Stimulated activated naive CD4-positive, alpha-beta T cell (primary cell): ENCODE results near the gene PES1.
"Not testable (repeated sequence)": the region's sequence is repeated elsewhere in the genome, so short reads cannot be mapped to it uniquely, and the experiment has no call there.

Experiments
- DNase-seq, 6 experiments: peaks; one replicate each; lab custom pipeline; 2025; lab: John Stamatoyannopoulos, UW

PES1 gene

DNA sequence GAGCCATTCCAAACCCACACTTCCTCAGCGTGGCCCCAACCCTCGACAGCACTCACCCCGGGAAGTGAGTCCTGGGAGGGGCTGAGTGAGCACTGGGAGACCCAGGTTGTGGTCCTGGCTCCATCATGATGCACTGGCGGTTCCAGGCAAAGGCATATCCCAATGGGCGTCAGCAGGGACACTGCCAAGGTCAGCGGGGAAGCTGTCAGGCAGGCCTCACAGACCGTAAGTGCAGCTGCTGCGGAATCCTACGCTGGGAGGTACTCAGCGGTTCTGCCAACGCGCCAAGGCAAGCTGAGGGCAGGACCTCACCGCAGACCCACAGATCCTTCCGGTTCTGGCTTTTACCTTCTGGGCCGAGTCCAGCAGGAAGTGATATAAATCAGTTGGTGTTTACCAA lies 15.9 kb downstream of the PES1 start:
- DNase-seq: no peak

DNA sequence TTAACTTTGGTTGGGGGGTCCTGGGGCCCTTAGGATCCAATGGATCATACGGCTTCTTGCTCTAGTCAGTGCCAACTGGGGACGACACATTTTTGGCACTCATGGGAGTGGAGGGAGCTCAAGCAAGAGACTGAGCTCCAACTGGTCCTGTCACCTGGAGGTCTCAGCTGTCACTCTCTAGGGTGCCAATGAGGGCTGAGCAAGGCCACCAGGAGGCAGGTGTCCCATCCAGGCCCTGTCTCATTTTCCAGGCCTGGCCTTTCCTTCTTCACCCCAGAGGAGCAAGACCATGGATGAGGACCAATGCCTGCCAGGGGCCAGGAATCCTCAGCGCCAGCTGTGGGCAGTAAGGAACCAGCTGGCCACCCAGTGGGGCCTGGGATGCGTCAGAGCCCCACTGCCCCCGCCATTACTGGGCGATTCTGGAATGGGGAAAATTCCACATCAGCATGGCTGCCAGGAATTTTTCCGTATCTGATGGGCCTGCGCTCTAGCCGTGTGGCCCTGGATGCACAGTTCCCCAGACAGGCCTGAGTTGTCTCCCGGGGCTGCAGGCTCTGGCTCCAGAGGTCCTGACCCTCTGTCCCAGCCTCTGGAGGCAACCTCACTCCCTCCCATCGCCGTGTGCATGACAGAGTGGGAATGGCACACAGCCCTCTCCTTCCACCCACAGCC lies 16.6 kb downstream of the PES1 start:
- DNase-seq: no peak

DNA sequence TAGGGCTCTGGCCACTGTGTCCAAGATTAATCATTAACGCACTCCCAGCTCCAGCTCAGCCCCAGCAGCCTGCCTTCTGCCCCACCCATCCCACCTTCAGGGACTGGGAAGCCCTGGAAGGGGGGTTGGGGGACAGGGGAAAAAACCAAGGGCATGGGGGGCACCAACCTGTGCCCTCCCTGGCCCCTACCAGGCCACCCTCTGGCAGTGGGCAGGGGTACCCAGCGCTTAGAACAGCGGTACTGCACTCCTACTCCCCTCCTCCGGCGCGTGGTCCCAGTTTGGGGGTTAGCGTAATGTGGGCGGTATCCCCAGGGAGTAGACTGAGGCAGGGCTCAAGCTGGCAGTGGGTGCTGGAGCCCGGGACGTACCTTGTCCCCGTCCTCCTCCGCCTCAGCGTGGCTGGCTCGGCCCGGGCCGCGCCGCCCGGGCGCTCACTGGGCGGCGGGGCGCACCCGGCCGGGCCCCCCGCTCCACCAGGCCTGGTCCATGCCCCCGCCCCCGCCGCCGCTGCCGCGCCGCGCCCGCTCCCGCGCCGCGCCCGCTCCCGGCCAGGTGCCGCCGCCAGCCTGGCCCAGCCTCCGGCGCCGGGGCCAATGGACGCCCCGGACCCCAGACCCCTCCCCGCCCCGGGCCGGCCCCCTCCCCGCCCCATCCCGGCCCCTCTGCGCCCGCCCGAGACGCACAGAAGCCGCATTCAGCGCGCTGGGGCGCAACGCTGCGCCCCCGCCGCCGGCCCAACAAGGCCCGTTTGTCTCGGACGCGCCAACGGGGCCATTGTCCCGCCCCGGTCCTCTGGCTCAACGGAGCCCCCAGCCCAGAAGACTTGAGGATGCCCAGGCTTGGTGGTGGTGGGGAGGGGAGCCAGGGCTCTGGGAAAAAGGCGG lies 17.4 kb downstream of the PES1 start, which contains the start of gene GAL3ST1:
TSS of gene GAL3ST1 (minus strand) at position 571 of the 887 bp plus-strand sequence. CDS start 17,273 bp downstream, outside the sequence.
- no peak for DNase-seq

DNA sequence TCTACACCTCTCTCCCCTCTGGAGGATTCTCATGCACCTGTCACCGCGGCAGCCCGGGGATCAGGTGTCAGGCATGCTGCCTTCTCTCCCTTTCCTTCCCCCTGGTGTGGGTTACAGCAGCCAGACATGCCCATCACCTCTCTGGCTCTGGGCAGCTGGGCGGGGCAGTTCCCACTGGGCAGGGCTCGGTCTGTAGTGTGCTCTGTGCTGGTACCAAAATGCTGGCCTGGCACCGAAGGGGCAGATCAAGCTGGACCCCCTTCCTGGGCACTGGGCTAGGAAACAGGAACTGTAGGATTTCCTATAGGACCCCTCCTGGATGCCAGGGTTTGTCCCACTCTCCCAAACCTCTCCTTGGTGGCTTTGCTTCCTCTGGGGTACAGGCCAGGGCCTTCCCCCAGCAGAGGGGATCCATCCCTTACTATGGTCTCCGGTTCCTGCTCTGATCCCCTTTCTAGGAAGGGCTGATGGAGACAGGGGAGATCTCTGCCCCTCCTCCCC lies 18.1 kb downstream of the PES1 start:
- no peak for DNase-seq

DNA sequence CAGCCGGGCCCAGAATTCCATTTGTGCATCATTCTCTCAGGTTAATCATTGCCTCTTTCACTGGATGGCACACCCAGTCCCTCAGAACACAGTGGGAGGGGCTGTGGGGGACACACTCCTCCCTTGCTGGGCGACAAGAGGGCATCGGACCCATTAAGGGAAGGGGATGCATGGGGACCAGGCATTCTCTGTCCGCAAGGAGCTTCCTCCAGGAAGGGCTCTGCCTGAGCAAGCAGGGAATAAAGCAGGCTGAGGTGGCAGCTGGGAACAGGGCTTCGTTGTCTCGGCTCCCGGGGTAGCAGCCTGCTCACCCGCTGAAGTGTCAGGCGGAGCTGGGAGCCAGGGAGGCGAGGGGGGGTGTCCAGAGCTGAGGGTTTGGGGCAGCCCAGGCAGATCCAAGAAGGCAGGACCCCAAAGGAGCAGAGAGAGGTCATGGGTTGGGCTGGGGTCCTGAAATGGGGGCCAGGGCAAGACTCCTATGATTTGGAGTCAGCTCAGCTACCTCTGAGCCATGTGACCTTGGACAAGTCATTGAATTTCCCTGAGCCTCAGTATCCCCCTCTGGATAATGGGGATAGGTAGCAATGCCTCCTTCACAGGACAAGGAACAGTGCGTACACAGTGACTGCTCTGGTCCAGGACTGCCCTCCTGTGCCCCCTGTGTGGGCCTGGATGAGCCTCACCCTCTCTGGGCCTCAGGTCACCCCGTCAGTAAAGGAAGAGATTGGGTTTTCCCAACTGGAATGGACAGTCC lies 18.7 kb downstream of the PES1 start:
- DNase-seq: no peak

DNA sequence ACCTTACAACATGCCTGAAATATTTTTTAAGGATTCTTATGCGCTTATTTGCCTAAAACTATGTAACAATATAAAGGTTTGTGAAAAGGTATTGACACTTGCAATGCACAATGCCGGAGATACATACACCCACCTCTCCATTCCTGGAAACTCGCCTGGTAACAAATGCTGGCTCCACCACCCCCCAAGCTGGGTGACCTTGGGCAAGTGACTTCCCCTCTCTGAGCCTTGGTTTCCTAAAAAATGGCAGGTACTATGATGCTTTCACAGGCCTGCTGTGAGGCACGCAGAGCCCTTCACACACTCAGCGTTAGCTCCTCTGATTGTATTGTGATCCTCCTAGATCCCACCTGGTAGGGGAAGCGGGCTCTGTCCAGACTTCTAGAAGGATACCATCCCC lies 19.5 kb downstream of the PES1 start:
- DNase-seq: no peak

DNA sequence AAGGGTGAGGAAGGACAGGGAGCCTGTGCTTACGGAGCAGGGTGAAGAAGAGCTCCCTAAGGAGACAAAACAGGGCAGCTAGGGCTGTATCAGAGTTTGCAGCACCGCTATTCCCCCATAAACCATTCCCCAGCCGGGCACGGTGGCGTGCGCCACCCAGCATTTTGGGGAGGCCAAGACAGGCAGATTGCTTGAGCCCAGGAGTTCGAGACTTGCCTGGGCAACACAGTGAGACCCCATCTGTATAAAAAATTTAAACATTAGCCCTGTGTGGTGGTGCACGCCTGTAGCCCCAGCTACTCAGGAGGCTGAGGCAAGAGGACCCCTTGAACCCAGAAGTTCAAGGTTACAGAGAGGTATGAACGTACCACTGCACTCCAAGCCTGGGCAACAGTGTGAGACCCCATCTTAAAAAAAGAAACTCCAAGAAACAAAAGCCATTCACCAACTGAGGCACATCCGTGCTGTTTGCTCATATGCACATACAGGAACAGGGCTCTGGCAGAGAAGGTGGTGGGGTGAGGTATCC lies 22.0 kb downstream of the PES1 start:
- DNase-seq: no peak

DNA sequence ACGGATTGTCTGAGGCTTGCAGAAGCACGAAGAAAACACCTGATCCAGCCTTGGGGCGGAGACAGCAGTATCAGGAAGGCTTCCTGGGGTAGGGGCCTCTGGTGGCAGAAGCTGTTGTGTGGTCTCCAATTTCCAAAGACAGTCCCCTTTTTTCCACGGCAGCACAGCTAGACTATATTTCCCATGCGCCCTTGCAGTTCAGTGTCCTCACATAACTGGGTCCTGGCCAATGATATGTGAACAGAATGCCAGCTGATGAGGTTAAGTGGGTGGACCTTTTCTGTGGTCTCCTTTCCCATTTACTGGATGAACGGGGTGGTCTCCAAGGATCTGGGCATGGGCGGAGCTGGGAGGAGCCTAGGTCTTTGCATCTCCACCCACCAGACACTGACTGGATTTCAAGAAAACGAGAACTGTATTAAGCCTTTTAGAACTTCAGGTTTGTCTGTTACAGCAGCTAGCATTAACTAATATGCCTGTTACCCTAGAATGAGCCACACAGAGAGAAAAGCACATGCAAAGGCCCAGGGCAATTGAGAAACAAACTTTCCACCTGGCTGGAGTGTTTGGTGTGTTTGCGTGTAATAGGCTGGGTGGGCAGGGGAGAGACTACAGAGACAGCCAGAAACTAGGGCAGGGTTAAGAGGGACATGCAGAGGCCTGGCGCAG lies 23.4 kb downstream of the PES1 start:
- DNase-seq: no peak

DNA sequence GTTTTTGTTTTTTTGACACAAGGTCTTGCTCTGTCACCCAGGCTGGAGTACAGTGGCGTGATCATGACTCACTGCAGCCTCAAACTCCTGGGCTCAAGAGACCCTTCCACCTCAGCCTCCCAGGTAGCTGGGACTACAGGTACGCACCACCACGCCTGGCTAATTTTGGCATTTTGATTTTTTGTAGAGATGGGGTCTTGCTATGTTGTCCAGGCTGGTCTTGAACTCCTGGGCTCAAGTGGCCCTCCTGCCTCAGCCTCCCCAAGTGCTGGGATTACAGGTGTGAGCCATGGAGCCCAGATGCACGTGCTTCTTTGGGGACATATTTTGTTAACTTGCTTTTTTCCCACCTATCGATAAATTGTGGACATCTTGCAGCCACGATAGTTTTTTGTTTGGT lies 24.4 kb downstream of the PES1 start:
- DNase-seq: not testable (repeated sequence)

DNA sequence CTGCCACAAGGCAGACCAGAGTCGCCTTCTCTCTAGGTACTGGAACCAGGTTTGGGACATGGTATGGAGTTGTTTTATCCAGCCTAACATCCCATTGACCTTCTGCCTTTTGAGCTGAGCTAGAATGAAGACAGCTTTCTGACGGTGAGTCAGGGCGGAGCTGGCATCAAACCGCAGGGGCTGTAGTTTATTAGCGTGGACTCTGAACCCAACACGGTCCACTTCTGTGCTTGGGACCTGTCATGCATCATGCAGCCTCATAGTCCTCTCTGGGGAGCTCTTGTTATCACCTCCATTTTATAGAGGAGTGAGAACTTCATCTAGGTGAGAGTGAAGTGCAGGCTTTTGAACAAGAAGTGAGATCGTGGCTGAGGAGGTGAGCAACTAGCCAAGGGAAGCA lies 25.6 kb downstream of the PES1 start:
- no peak for DNase-seq

DNA sequence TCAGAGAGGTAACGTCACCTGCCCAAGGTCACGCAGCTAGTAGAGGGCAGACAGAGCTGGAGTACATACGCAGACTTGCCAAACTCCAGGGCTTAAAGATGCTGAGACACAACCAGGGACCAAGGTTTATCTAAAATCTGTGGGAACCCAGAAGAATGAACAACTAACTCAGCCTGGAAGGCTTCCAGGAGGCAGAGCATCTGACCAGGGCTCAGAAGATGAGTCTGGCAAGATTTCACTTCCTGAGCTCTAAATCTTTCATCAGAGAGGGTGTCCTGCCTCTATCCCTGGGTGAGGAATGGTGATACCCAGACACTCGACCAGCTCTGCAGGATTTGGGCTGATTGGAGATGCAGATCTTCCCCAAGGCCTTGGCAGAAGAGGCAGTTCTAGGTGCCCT lies 26.4 kb downstream of the PES1 start:
- DNase-seq: no peak

DNA sequence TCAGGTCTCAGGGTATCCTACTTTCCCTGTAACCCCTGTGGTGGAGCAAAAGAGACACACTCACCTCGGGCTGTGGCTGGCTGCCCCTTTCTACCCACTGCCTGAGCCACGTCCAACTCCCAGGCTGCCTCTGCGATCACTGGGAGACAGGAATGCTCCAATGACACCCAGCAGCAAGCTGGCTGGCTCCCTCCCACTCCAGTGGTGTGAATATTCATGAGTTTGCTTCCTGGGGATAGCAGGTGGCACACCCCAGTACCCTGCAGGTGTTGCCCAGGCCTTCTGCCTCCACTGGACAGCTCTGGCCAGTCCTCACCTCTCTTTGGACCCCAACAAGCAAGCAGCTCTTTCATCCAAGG lies 27.0 kb downstream of the PES1 start:
- no peak for DNase-seq

DNA sequence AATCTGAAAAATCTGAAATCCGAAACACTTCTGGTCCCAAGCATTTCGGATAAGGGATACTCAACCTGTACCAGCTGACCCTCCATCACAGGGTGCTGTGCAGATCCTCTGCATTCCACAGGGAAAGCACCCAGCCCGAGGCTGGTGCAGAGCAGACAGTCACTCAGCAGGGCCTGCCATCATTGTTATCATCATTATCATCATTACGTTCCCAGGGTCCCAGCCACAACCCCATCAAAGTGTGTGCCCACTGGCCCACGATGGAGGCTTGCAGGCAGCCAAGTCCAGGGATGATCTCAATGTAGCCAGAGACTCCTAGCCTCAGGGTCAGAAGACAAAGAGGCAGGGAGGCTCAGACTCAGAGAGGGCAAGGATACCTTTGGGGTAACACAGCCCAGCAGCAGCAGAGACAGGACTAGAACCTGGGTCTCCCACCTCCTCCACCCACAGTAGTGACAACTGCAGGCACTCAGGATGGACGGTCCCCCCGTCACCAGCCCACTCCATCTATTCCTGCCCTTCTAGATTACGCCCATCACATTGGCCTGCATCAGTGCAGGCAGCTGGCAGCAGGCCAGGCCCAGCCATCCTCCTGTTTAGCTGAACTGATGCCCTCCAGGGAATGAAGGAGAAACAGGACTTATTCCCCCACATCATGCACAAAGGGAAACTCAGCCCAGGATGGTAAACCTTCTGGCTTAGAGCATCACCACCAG lies 27.5 kb downstream of the PES1 start:
- no peak for DNase-seq

DNA sequence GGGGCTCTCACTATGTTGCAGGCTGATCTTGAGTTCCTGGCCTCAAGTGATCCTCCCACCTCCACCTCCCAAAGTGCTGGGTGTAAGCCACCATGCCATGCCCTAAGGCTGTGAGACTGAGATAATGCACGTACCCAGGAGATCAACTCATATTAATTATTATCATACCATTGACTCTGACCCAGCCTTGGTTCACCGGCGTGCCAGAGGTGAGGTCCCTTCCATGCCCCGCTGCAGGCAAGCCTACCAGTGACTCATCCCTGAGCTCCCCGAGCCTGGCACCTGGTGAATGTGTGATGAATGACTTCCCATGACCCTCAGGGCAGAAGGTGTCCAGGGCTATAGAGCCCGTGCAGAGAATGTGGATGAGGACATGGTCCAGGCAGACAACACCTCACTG lies 29.3 kb downstream of the PES1 start:
- no peak for DNase-seq

DNA sequence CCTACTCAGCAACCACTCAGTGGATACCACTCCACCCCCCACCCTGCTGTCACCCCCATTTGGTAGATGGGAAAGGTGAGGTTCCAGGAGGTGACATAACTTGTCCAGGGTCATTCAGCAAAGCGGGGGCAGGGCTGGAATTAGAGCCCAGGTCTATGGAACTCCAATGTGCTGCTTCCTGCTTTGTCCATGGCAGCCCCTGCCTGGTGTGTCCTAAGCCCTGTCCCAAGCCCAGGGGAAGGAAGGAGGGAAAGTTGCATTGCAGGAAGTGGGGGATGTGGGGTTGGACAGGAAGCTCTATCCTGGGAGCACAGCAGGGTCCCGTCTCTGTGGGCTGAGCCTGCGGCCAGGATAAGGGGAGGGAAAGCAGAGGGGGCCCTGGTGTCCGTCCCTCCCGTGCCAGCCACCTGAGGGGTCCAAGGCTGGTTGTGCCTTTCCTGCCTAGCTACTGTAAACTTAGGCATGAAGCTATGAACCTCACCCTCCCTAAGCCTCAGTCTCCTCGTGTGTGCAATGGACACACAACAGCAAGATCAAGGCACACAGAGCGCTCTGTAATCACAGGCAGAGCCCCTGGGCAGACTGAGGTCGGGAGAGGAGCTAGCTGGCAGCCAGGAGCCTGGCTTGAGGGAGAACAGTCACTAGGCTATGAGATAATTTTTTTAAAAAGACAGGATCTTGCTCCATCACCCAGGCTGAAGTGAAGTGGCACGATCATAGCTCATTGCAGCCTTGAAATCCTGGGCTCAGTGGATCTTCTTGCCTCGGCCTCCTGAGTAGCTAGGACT lies 30.1 kb downstream of the PES1 start:
- no peak for DNase-seq

DNA sequence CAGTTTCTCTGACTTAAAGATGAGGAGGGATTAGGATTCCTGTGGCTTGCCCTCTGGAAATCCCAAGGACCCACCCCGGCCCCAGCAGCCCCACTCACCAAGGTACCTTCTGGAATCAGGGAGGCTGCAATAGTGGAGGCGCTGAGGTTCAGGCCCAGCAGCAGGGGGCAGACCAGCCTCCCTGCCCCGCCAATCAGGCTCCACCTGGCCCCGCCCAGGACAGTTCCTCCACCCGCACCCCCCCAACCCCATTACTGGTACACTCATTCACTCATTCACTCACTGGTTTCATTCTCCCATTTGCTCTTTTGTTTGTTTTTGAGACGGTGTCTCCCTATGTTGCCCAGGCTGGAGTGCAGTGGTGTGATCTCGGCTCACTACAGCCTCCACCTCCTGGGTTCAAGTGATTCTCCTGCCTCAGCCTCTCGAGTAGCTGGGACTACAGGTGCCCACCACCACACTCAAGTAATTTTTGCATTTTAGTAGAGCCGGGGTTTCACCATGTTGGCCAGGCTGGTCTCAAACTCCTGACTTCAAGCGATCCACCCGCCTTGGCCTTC lies 31.0 kb downstream of the PES1 start:
- not testable (repeated sequence) for DNase-seq

DNA sequence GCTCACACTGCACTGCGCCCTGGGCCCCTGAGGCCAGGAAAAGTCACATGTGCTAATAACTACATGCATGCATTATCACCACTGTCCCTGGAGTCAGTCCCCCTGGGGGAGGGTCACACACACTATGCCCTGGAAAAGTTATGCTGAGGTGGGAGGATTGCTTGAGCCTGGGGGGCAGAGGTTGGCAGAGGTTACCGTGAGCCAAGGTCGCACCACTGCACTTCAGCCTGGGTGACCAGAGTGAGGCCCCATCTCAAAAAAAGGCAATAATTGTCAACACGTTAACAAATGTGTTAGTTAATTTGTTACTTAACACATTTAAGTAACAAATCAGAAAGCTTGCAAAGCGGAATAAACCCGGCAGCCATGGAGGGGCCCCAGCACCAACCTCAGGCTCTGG lies 31.8 kb downstream of the PES1 start:
- no peak for DNase-seq

DNA sequence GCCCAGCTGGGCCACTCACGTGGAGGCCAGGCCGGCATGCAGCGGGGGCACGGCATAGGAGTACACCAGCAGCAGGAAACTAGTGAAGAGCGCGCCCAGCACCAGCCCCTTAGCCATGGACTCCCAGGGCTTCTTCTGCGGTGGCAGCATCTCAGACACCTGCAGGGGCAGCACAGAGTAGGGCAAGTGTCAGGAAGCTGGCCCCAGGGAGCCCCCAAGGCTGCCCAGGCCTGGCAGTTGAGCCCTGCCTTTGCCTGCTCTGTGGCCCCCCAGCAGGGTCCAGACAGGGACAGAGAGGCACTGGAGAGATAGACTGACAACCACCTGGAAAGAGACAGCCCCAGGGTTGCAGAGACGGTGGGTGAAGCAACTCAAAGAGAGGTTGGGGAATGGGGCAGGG lies 34.5 kb downstream of the PES1 start:
- DNase-seq: no peak

DNA sequence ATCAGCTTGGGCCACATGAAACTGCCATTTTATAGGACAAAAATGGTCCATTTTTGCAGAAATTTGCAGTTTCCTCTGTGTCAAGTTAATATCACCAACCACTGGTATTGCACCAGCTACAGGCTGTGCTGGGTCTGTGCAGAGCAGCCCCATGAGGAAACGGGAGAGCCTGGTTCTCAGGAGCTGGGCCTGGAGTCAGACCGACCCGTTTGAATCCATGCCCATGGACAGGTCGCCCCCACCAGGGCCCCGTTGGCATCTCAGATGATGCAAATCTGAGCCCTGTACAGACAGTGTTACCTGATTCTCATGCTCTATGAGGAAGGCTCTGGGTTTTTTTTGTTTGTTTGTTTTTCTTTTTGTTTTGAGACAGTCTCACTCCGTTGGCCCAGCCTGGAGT lies 35.3 kb downstream of the PES1 start:
- DNase-seq: no peak
